Measurements from ENCODE around the gene TSPAN15.
"Not testable (repeated sequence)": the region's sequence is repeated elsewhere in the genome, so short reads cannot be mapped to it uniquely, and the experiment has no call there.

TSPAN15 gene

DNA sequence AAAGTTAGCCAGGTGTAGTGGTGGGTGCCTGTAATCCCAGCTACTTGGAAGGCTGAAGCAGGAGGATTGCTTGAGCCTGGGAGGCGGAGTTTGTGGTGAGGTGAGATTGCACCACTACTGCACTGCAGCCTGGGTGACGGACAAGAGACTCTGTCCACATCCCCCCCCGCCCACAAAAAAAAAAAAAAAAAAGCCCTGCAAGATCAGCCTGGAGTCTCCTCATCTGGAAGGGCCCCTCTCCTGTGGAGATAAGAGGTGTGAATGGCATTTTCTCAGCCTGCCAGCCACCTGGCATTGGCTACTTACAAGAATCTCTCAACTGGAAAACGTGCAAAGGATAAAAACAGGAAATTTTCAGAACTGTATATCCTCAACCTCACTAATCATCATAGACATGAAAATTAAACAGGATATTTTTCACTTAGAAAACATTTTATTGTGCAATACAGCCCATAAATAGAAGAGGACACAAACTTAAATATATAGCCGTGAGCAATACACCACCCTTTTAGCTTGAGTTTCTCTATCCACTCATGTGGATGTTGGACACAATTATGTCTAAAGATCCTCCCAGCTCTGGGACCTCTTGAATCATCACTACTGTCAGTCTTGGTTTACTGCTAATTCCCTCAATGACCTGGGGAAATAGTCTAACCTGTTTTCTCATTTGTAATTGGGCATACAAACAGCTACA is 11.3 kb upstream of the TSPAN15 start:
- Histone ChIP-seq H3K36me3 (ENCODE audit: control insufficient read depth in 1 of 2, insufficient read depth in 2 of 2, low read length in 2 of 2) (no peaks in the 10 kb centered on the region), H3K4me3 (ENCODE audit: low read depth in 1 of 2, low read length in 2 of 2) (no peak overlapping the region), H3K27ac (ENCODE audit: low read depth, low read length) (no peak overlapping the region), H3K9me3 (ENCODE audit: control insufficient read depth in 1 of 2, low read length in 2 of 2) (no peaks in the 10 kb centered on the region), H3K27me3 (ENCODE audit: control insufficient read depth in 1 of 2, insufficient read depth in 2 of 2, low read length in 2 of 2) (no peaks in the 10 kb centered on the region), H3K4me1 (ENCODE audit: control insufficient read depth in 1 of 2, insufficient read depth in 2 of 2, low read length in 2 of 2) (peaks cover 18% of the 10 kb centered on the region in 2 donors), H3K9ac (ENCODE audit: low read depth in 1 of 2, low read length in 2 of 2) (no peak overlapping the region)

- H3K4me3 ChIP-seq (ENCODE audit: low read depth in 1 of 2, low read length in 2 of 2) = no peak overlapping the region
- H3K27me3 ChIP-seq (ENCODE audit: control insufficient read depth in 1 of 2, insufficient read depth in 2 of 2, low read length in 2 of 2) = no peaks in the 10 kb centered on the region
- H3K4me1 ChIP-seq (ENCODE audit: control insufficient read depth in 1 of 2, insufficient read depth in 2 of 2, low read length in 2 of 2) = peaks cover 19 to 21% of the 10 kb centered on the region in 2 donors
- H3K36me3 ChIP-seq (ENCODE audit: control insufficient read depth in 1 of 2, insufficient read depth in 2 of 2, low read length in 2 of 2) = no peaks in the 10 kb centered on the region
- H3K9ac ChIP-seq (ENCODE audit: low read depth in 1 of 2, low read length in 2 of 2) = no peak overlapping the region
- H3K9me3 ChIP-seq (ENCODE audit: control insufficient read depth in 1 of 2, low read length in 2 of 2) = no peaks in the 10 kb centered on the region
- H3K27ac ChIP-seq (ENCODE audit: low read depth, low read length) = no peak overlapping the region
Measured at GRCh38 chr10:69443354-69443753, 7.9 kb upstream of the TSPAN15 start.

DNA sequence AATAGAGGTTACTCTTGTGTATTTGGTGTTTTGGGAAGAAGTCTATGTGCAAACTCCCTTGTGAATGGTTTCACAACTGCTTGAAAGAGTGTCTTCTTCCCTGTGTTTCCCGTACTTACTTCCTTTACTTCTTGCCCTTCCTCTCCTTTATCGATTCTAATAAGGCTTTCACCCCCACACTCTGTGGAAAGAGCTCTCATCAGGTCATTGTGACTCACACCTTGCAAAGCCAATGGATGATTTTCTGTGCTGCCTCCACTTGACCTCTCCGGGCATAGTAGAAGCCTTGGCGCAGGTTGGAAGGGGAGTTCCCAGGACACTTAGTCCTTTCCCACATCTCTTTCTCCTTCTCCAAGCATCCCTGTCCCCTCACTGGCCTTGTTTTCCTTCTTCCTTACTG is 6.2 kb upstream of the TSPAN15 start:
- Histone ChIP-seq H3K4me1 (ENCODE audit: control insufficient read depth in 1 of 2, insufficient read depth in 2 of 2, low read length in 2 of 2) (peaks cover 18 to 23% of the 10 kb centered on the region in 2 donors), H3K27me3 (ENCODE audit: control insufficient read depth in 1 of 2, insufficient read depth in 2 of 2, low read length in 2 of 2) (no peaks in the 10 kb centered on the region), H3K36me3 (ENCODE audit: control insufficient read depth in 1 of 2, insufficient read depth in 2 of 2, low read length in 2 of 2) (no peaks in the 10 kb centered on the region), H3K9me3 (ENCODE audit: control insufficient read depth in 1 of 2, low read length in 2 of 2) (no peaks in the 10 kb centered on the region), H3K4me3 (ENCODE audit: low read depth in 1 of 2, low read length in 2 of 2) (no peak overlapping the region), H3K27ac (ENCODE audit: low read depth, low read length) (no peak overlapping the region), H3K9ac (ENCODE audit: low read depth in 1 of 2, low read length in 2 of 2) (no peak overlapping the region)

DNA sequence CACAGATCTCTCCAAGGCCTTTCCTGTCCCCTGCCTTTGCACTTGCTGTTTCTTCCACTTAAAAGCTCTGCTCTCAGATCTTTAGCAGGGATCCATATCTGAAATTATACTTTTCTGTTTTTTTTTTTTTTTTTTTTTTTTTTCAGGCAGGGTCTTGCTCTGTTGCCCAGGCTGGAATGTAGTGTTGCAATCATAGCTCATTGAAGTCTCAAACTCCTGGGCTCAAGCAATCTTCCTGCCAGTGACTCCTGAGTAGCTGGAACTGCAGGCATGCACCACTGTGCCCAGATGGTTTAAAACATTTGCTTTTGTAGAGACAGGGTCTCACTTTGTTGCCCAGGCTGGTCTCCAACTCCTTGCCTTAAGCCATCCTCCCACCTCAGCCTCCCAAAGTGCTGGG is 5.0 kb upstream of the TSPAN15 start:
- Histone ChIP-seq H3K27me3 (ENCODE audit: control insufficient read depth in 1 of 2, insufficient read depth in 2 of 2, low read length in 2 of 2) (no peaks in the 10 kb centered on the region), H3K4me3 (ENCODE audit: low read depth in 1 of 2, low read length in 2 of 2) (no peak overlapping the region), H3K27ac (ENCODE audit: low read depth, low read length) (no peak overlapping the region), H3K9me3 (ENCODE audit: control insufficient read depth in 1 of 2, low read length in 2 of 2) (no peaks in the 10 kb centered on the region), H3K4me1 (ENCODE audit: control insufficient read depth in 1 of 2, insufficient read depth in 2 of 2, low read length in 2 of 2) (peaks cover 28% of the 10 kb centered on the region in 2 donors), H3K36me3 (ENCODE audit: control insufficient read depth in 1 of 2, insufficient read depth in 2 of 2, low read length in 2 of 2) (no peaks in the 10 kb centered on the region), H3K9ac (ENCODE audit: low read depth in 1 of 2, low read length in 2 of 2) (no peak overlapping the region)

DNA sequence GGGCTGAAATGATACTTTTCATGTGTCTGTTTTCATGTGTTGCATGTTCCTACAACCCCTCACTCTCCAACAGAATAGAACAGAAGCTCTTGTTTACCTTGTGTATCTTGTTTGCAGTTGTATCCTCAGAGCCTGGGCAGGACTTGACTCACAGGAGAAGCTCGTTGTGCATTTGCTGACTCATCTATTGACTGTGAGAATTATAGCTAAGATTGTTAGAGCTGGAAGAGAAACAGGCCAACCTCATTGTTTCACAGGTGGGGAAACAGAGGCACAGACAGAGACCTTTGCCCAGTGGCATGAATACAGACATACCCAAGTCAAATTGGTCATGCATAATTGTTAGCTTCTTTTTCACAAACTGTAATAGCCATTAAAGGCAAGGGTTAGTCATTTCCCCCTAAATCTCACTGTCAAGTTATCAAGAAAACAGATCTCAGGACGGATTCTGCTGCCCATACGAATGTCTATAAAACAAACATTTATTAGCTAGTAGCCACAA is 4.6 kb upstream of the TSPAN15 start:
- Histone ChIP-seq H3K4me3 (ENCODE audit: low read depth in 1 of 2, low read length in 2 of 2) (no peak overlapping the region), H3K27ac (ENCODE audit: low read depth, low read length) (no peak overlapping the region), H3K9ac (ENCODE audit: low read depth in 1 of 2, low read length in 2 of 2) (no peak overlapping the region), H3K27me3 (ENCODE audit: control insufficient read depth in 1 of 2, insufficient read depth in 2 of 2, low read length in 2 of 2) (no peaks in the 10 kb centered on the region), H3K4me1 (ENCODE audit: control insufficient read depth in 1 of 2, insufficient read depth in 2 of 2, low read length in 2 of 2) (peaks cover 28 to 29% of the 10 kb centered on the region in 2 donors), H3K9me3 (ENCODE audit: control insufficient read depth in 1 of 2, low read length in 2 of 2) (no peaks in the 10 kb centered on the region), H3K36me3 (ENCODE audit: control insufficient read depth in 1 of 2, insufficient read depth in 2 of 2, low read length in 2 of 2) (no peaks in the 10 kb centered on the region)

- Histone ChIP-seq H3K36me3 (ENCODE audit: control insufficient read depth in 1 of 2, insufficient read depth in 2 of 2, low read length in 2 of 2) (no peaks in the 10 kb centered on the region), H3K9ac (ENCODE audit: low read depth in 1 of 2, low read length in 2 of 2) (no peak overlapping the region), H3K9me3 (ENCODE audit: control insufficient read depth in 1 of 2, low read length in 2 of 2) (no peaks in the 10 kb centered on the region), H3K4me1 (ENCODE audit: control insufficient read depth in 1 of 2, insufficient read depth in 2 of 2, low read length in 2 of 2) (peaks cover 49 to 52% of the 10 kb centered on the region in 2 donors), H3K4me3 (ENCODE audit: low read depth in 1 of 2, low read length in 2 of 2) (no peak overlapping the region), H3K27me3 (ENCODE audit: control insufficient read depth in 1 of 2, insufficient read depth in 2 of 2, low read length in 2 of 2) (no peaks in the 10 kb centered on the region), H3K27ac (ENCODE audit: low read depth, low read length) (peak overlapping the region; percentile 86)
Measured at GRCh38 chr10:69449841-69450240, 1.4 kb upstream of the TSPAN15 start.

GRCh38 chr10:69450395-69450794 is 870 bp upstream of the TSPAN15 start:
- H3K9ac ChIP-seq (ENCODE audit: low read depth in 1 of 2, low read length in 2 of 2) = peak overlapping the region in 1 of 2 donors; percentile 83
- H3K4me1 ChIP-seq (ENCODE audit: control insufficient read depth in 1 of 2, insufficient read depth in 2 of 2, low read length in 2 of 2) = peaks cover 49 to 52% of the 10 kb centered on the region in 2 donors
- not testable (repeated sequence) for H3K27me3 ChIP-seq (ENCODE audit: control insufficient read depth in 1 of 2, insufficient read depth in 2 of 2, low read length in 2 of 2); H3K9me3 ChIP-seq (ENCODE audit: control insufficient read depth in 1 of 2, low read length in 2 of 2); H3K36me3 ChIP-seq (ENCODE audit: control insufficient read depth in 1 of 2, insufficient read depth in 2 of 2, low read length in 2 of 2)
- H3K4me3 ChIP-seq (ENCODE audit: low read depth in 1 of 2, low read length in 2 of 2) = peak overlapping the region in 1 of 2 donors; percentile 88
- peak overlapping the region; percentile 86 for H3K27ac ChIP-seq (ENCODE audit: low read depth, low read length)

GRCh38 chr10:69451784-69452251 is 553 bp downstream of the TSPAN15 start:
- peaks cover 52 to 53% of the 10 kb centered on the region in 2 donors for H3K4me1 ChIP-seq (ENCODE audit: control insufficient read depth in 1 of 2, insufficient read depth in 2 of 2, low read length in 2 of 2)
- peak overlapping the region; percentile 86 for H3K27ac ChIP-seq (ENCODE audit: low read depth, low read length)
- H3K36me3 ChIP-seq (ENCODE audit: control insufficient read depth in 1 of 2, insufficient read depth in 2 of 2, low read length in 2 of 2) = peaks cover 5 to 8% of the 10 kb centered on the region in 2 donors
- peak overlapping the region; percentile 64 to 83 for H3K9ac ChIP-seq (ENCODE audit: low read depth in 1 of 2, low read length in 2 of 2)
- H3K9me3 ChIP-seq (ENCODE audit: control insufficient read depth in 1 of 2, low read length in 2 of 2) = no peaks in the 10 kb centered on the region
- H3K4me3 ChIP-seq (ENCODE audit: low read depth in 1 of 2, low read length in 2 of 2) = peak overlapping the region; percentile 85 to 88
- no peaks in the 10 kb centered on the region for H3K27me3 ChIP-seq (ENCODE audit: control insufficient read depth in 1 of 2, insufficient read depth in 2 of 2, low read length in 2 of 2)

GRCh38 chr10:69452676-69453415 is 1.6 kb downstream of the TSPAN15 start:
- no peak overlapping the region for H3K27ac ChIP-seq (ENCODE audit: low read depth, low read length)
- H3K9ac ChIP-seq (ENCODE audit: low read depth in 1 of 2, low read length in 2 of 2) = peak overlapping the region; percentile 39 to 50
- H3K4me3 ChIP-seq (ENCODE audit: low read depth in 1 of 2, low read length in 2 of 2) = peak overlapping the region; percentile 65 to 85
- H3K27me3 ChIP-seq (ENCODE audit: control insufficient read depth in 1 of 2, insufficient read depth in 2 of 2, low read length in 2 of 2) = no peaks in the 10 kb centered on the region
- no peaks in the 10 kb centered on the region for H3K9me3 ChIP-seq (ENCODE audit: control insufficient read depth in 1 of 2, low read length in 2 of 2)
- peaks cover 55 to 62% of the 10 kb centered on the region in 2 donors for H3K4me1 ChIP-seq (ENCODE audit: control insufficient read depth in 1 of 2, insufficient read depth in 2 of 2, low read length in 2 of 2)
- H3K36me3 ChIP-seq (ENCODE audit: control insufficient read depth in 1 of 2, insufficient read depth in 2 of 2, low read length in 2 of 2) = peaks cover 9 to 10% of the 10 kb centered on the region in 2 donors

- Histone ChIP-seq H3K4me3 (ENCODE audit: low read depth in 1 of 2, low read length in 2 of 2) (no peak overlapping the region), H3K27ac (ENCODE audit: low read depth, low read length) (peak overlapping the region; percentile 53), H3K36me3 (ENCODE audit: control insufficient read depth in 1 of 2, insufficient read depth in 2 of 2, low read length in 2 of 2) (peaks cover 9 to 10% of the 10 kb centered on the region in 2 donors), H3K9me3 (ENCODE audit: control insufficient read depth in 1 of 2, low read length in 2 of 2) (no peaks in the 10 kb centered on the region), H3K27me3 (ENCODE audit: control insufficient read depth in 1 of 2, insufficient read depth in 2 of 2, low read length in 2 of 2) (no peaks in the 10 kb centered on the region), H3K4me1 (ENCODE audit: control insufficient read depth in 1 of 2, insufficient read depth in 2 of 2, low read length in 2 of 2) (peaks cover 60 to 67% of the 10 kb centered on the region in 2 donors), H3K9ac (ENCODE audit: low read depth in 1 of 2, low read length in 2 of 2) (no peak overlapping the region)
Measured at GRCh38 chr10:69453795-69454194, 2.5 kb downstream of the TSPAN15 start.

All from duodenal mucosa (tissue), 2 donors.